Stimulated activated CD8-positive, alpha-beta memory T cell treated with anti-CD3 and anti-CD28 coated beads, Interleukin-4, amount 100 ng/mL, for 1 hour (primary cell): ENCODE results near the gene ALKBH5.

Source experiments
- DNase-seq, 2 donors: peaks; one replicate each; pipeline ENCODE4 v3.0.0-alpha.2; 2020; ENCODE audit warnings: low read depth in 2 of 2, low spot score in 1 of 2

ALKBH5 gene

GRCh38 chr17:18183334-18184142, at the start of gene ALKBH5:
ALKBH5 (plus strand) TSS chr17:18183828; CDS start chr17:18184244, 416 bp downstream.
- peak; percentile 90 to 93 for DNase-seq

DNA sequence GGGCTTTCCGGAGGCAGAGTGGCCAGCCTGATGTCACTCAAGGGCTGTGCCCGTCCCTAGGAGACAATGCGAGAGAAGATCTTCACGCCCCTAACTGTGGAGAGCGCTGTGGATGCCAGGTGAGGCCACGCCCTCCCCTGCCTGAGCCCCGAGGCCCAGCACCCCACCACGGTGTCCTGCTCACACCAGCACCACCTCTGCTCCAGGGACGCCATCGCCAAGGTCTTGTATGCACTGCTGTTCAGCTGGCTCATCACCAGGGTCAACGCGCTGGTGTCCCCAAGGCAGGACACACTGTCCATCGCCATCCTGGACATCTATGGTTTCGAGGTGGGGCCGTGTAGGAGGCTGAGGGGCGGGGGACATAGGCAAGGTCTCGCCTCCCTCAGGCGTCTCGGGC, 47.3 kb upstream of the ALKBH5 start:
- no peak for DNase-seq

DNA sequence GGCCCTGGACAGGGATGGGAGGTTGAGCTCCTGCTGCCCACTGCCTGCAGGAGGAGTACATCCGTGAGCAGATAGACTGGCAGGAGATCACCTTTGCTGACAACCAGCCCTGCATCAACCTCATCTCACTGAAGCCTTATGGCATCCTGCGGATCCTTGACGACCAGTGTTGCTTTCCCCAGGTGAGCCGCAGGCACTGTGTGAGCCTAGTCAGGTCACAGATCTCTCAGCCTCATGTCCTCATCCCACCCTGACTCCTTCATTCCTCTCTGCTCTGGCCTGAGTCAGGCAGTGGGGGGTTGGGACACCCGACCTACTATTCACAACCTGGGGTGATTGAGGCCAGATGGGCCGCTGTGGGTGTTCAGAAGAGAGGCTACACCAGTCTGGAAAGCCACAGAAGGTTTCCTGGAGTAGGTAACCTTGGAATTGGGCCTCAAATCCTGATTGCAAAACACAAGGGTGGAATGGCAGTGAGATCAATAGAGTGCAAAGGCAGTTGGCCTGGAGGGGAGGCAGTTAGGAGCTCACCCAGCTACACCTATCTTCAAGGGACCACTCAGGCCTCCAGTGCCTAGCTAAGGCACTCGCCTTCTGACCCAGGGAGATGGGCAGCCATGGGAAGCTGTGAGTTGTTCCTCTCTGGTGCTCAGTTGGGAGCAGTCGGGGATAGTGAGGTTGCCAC, 45.4 kb upstream of the ALKBH5 start:
- DNase-seq: no peak

DNA sequence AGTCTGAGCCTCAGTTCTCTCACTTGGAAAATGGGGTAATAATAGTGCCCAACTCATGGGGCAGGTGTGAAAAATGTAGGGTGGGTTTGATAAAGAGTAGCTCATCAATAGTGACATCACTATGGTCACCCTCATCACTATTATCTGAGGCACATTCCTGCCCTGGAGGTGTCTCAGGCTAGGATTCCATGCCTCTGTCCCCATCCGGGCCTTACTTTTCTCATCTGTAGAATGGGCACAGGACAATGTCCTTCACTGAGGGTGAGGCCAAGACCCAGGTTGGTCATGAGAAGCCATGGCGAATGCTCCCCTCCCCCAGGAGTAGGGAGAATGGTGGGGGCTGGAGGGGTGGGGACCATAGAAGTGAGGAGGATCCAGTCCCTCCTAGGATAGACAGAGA, 44.5 kb upstream of the ALKBH5 start:
- no peak for DNase-seq

- DNase-seq: no peak
Observed at GRCh38 chr17:18139498-18139897, 44.1 kb upstream of the ALKBH5 start.

GRCh38 chr17:18139949-18140348, 43.7 kb upstream of the ALKBH5 start:
- DNase-seq: no peak

DNA sequence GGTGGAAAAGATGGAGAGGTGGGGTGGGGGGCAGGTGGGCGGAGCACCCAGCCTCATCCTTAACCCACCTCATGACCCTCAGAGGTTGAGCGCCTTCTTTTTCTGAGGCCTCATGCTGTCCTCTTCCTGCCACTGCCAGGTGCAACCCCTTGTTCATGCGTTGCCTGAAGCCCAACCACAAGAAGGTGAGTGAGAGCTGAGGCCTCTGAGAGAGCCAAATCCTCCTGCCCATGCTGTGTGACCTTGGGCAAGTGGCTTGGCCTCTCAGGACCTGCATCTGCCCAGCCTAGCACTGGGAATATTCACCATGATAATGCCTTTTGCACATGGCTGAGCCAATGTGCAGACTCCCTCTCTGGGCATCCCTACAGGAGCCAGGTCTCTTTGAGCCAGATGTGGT, 43.0 kb upstream of the ALKBH5 start:
- DNase-seq: no peak

DNA sequence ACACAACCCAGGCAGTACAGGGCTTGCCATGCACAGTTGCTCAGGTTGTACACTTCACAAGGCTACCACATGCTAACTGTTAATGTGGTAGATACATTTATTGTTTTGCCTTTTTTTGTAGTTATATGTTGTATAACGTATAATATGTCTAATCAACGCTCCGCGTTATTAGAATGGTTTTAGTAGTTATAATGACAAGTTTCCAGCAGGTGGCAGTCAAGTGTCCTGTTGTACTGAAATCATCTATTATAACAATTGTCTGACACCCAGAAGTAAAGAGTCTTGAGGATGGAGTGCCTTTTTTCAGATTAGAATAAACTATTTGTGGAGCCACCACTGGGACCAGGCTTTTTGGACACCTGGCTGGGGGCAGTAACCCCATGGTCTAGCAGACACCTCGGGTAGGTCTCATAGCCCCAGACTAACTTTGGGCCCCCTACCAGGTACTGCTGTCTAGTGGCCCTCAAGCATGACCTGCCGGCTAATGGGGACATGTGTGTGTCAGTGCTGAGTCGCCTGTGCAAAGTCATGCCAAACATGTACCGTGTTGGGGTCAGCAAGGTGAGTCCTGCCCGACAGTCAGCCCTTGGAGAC, 42.3 kb upstream of the ALKBH5 start:
- DNase-seq: no peak

DNA sequence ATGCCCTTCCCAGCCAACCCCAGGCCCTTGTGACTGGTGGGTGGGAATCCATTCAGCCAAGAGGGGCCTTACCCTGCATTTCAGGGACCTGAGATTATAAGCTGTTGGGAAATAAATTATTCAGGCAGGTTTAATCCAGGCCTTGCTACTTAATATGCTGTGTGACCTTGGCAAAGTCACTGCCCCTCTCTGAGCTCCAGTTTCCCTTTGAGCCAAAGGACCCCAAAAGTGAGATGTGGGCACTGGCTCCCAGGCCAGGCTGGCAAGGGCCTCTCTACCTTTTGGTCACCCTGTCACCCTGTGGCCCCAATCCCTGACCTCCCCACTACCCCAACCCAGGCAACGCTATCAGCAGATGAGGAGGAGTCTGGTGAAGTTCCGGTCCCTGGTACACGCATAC, 41.2 kb upstream of the ALKBH5 start:
- DNase-seq: no peak

GRCh38 chr17:18143044-18143936, 40.3 kb upstream of the ALKBH5 start:
- DNase-seq: no peak

DNA sequence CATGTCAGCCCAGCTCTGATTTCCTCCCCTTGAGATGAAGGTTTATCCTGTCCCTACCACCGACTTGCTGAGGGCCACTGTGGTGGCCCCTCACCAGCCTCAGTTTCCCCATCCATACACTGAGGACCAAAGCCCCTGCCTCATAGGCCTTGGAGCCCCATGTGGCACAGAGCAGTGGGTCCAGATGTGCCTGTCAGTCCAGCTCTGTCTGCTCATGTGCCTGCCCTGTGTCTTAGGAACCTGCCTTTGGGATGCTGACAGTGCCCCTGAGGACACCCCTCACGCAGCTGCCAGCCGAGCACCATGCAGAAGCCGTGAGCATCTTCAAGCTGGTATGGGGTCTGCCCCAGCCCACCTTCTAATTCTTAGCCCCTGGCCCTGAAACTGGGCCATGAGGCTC, 39.4 kb upstream of the ALKBH5 start:
- no peak for DNase-seq

GRCh38 chr17:18144855-18145254, 38.8 kb upstream of the ALKBH5 start:
- no peak for DNase-seq

DNA sequence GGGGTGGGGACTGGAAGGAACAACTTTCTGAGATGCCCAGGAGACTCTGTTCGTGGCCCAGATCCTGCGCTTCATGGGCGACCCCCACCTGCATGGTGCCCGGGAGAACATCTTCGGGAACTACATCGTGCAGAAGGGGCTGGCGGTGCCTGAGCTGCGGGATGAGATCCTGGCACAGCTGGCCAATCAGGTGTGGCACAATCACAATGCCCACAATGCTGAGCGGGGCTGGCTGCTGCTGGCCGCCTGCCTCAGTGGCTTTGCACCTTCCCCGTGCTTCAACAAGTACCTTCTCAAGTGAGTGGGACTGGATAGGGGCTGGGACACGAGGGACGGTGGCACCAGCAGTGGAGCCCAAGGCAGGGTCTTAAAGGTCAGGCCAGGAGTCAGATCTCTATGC, 37.8 kb upstream of the ALKBH5 start:
- DNase-seq: no peak

DNA sequence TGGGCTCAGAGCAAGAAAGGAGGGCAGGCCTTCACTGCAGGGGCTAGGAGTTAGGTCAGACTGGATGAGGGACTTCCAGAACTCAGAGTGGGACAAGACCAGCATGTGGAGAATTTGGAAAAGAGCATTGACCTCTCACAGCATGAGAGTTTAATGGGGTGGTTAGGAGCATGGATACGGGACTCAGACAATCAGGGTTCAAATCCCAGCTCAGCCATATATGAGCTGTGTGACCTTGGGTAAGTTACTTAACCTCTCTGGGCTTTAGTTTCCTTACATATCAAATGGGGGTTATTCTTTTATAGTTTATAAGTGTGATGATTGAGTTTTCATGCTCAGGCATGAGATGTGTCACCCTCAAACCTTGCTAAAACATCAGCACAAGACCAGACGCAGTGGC, 37.4 kb upstream of the ALKBH5 start:
- no peak for DNase-seq

GRCh38 chr17:18146980-18147379, 36.6 kb upstream of the ALKBH5 start:
- DNase-seq: no peak

DNA sequence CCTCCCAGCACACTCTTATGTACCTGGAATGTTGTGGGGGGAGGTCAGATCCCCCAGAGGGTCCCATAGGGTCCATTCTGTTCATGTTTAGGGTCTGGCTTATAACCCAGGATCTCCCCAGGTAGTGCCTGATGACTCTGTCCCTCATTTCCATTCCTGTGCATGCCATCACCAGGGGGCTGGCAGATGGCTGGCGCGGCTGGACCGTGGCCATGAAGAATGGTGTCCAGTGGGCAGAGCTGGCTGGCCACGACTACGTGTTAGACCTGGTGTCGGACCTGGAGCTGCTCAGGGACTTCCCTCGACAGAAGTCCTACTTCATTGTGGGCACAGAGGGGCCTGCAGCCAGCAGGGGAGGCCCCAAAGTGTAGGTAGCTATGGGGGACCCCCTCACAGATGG, 35.0 kb upstream of the ALKBH5 start:
- no peak for DNase-seq

GRCh38 chr17:18151290-18151689, 32.3 kb upstream of the ALKBH5 start:
- no peak for DNase-seq

- no peak for DNase-seq
Observed at GRCh38 chr17:18155179-18155578, 28.4 kb upstream of the ALKBH5 start.

DNA sequence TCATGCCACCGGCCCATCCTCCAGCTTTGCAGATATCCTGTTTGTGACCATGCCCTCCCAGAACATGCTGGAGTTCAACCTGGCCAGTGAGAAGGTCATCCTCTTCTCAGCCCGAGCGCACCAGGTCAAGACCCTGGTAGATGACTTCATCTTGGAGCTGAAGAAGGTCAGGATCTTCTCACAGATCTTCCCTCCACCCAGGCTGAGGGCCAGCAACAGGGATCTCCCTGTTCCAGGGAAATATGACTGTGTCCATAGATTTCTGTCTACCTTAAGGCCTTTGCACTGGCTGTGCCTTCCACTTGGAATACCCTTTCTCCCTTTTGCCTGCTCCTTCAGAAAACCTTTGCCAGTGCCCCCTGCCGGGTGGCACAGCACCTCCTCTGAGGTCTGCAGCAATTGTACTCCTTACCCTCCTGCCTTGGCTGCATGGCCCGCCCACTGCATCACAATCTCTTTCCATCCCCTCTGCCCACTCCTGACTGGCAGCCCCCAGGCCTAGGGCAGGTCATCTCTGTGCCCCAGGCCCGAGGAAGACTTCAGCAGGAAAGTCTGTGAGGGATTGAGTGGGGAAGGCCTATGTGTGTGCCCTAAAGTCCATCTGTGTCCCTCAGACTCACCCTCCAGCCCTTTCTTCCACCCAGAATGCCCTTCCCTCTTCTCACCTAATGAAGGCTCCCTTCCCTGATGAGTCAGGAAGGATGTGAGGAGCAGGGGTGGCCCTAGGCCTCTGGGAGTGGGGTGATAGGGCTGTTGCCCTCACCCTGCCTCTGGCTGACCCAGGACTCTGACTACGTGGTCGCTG, 27.3 kb upstream of the ALKBH5 start:
- no peak for DNase-seq

DNA sequence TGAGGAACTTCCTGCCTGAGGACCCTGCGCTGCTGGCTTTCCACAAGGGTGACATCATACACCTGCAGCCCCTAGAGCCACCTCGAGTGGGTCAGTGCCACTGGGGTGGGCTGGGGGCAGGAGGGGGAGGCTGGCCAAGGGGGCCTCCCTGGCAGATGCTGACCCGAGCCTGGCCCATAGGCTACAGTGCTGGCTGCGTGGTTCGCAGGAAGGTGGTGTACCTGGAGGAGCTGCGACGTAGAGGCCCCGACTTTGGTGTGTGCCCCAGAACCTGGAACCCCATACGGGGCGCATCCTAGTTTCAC, 26.7 kb upstream of the ALKBH5 start:
- DNase-seq: no peak
